Calu3 (cell line): ENCODE measurements around the gene APCS. TPM values are rescaled to one million over a fixed set of nuclear protein-coding genes. Genes with fewer than 3 reads are reported as not detected.

Experiments
- BruUV-seq: library from RNA; stranded (reverse); fragments of 400-500 nt; replicated peaks from 2 replicates; lab custom pipeline; 2021; lab: Mats Ljungman, UMichigan
- CTCF ChIA-PET: fragments of 300-600 bp; sonication (Branson Sonifier 250); formaldehyde crosslinking; loops from one replicate; lab custom pipeline; 2022; ENCODE audit warnings: antibody characterized with exemption; lab: Charles Lee
- DNase-seq: peaks from one replicate; pipeline ENCODE4 v3.0.0; 2022
- H3K27ac Mint-ChIP-seq: one replicate; pipeline ENCODE4 v1.8.0; 2022; ENCODE audit warnings: mixed read lengths; ENCODE audit not compliant: unreplicated experiment
- H3K27me3 Mint-ChIP-seq: one replicate; pipeline ENCODE4 v1.8.0; 2022; ENCODE audit warnings: mixed read lengths; ENCODE audit not compliant: unreplicated experiment
- H3K36me3 Mint-ChIP-seq: one replicate; pipeline ENCODE4 v1.8.0; 2022; ENCODE audit warnings: mild to moderate bottlenecking, moderate library complexity, mixed read lengths; ENCODE audit not compliant: insufficient read depth, unreplicated experiment
- H3K4me1 Mint-ChIP-seq: one replicate; pipeline ENCODE4 v1.8.0; 2022; ENCODE audit warnings: mild to moderate bottlenecking, low read depth, mixed read lengths; ENCODE audit not compliant: unreplicated experiment
- H3K4me3 Mint-ChIP-seq: one replicate; pipeline ENCODE4 v1.8.0; 2022; ENCODE audit warnings: mild to moderate bottlenecking, low read depth, moderate library complexity, mixed read lengths; ENCODE audit not compliant: unreplicated experiment
- H3K9me3 Mint-ChIP-seq: one replicate; pipeline ENCODE4 v1.8.0; 2022; ENCODE audit warnings: low read depth, mixed read lengths; ENCODE audit not compliant: unreplicated experiment
- CTCF ChIP-seq: fragments of 200-600 bp; IDR thresholded peaks from one replicate; pipeline ENCODE4 v1.8.0; 2022; ENCODE audit warnings: antibody characterized with exemption; ENCODE audit not compliant: unreplicated experiment
- intact Hi-C: fragments of 100-400 bp; cut with micrococcal nuclease; formaldehyde crosslinking; loops from one replicate; pipeline ENCODE4 v1.10.0; 2022; ENCODE audit not compliant: unreplicated experiment
- total RNA-seq: library from RNA; stranded (reverse); gene quantifications from 2 replicates; pipeline ENCODE4 v1.2.3, GENCODE V29; 2022

Gene APCS
- total RNA-seq, 1 experiment from 2014 or later, result 0.66 TPM

- peaks cover 20% of the 10 kb centered on the region for H3K4me1 Mint-ChIP-seq
- peak overlapping the region; percentile 48 for H3K27ac Mint-ChIP-seq
- peak; percentile 68 for DNase-seq
- no peaks in the 10 kb centered on the region for H3K36me3 Mint-ChIP-seq
- no TSS peak for BruUV-seq
- no peaks in the 10 kb centered on the region for H3K27me3 Mint-ChIP-seq
- CTCF ChIA-PET, result no interaction called here
- peak overlapping the region; percentile 11 for H3K4me3 Mint-ChIP-seq
- no peak for TF ChIP-seq CTCF
- H3K9me3 Mint-ChIP-seq, result peaks cover 2% of the 10 kb centered on the region
- intact Hi-C loops, result loop anchor here (2.0 to 5.0 kb wide), 2 partner anchors 24 to 40 kb away; no protein-coding TSS in a partner anchor
Observed at GRCh38 chr1:159556931-159557369, 30.7 kb upstream of the APCS start.

DNA sequence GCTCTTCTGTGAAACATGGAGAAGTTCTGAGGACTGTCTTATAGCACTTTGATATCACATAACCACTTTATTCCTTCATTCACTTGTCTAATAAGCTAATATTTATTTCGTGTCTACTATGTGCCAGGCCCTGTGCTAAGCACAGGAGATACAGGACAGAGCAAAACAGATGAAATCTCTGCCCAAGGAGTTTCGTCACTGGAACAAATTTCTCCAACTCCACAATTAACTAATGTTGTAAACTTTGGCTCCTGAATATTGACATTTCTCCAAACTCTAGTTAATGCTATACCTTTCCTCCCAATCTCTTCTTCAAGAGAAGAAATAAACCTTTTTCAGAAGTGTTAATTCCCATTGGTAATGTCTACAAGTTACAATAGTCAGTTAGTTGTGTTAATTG lies 27.0 kb upstream of the APCS start:
- no TSS peak for BruUV-seq

GRCh38 chr1:159561497-159561896 lies 26.1 kb upstream of the APCS start:
- CTCF ChIA-PET, result no interaction called here
- peaks cover 11% of the 10 kb centered on the region for H3K4me1 Mint-ChIP-seq
- intact Hi-C loops, result no loop called here
- no peaks in the 10 kb centered on the region for H3K36me3 Mint-ChIP-seq
- DNase-seq, result no peak
- H3K27ac Mint-ChIP-seq, result no peak overlapping the region
- H3K9me3 Mint-ChIP-seq, result peaks cover 4% of the 10 kb centered on the region
- no peaks in the 10 kb centered on the region for H3K27me3 Mint-ChIP-seq
- BruUV-seq, result no TSS peak
- no peak for TF ChIP-seq CTCF
- H3K4me3 Mint-ChIP-seq, result no peak overlapping the region

More for the DNA sequence above, 27.0 kb upstream of the APCS start:
- Mint-ChIP-seq H3K4me1 (peaks cover 14% of the 10 kb centered on the region), H3K4me3 (no peak overlapping the region), H3K27ac (no peak overlapping the region), H3K36me3 (no peaks in the 10 kb centered on the region), H3K27me3 (no peaks in the 10 kb centered on the region), H3K9me3 (peaks cover 3% of the 10 kb centered on the region)
- intact Hi-C loops, result no loop called here
- TF ChIP-seq CTCF, result no peak
- CTCF ChIA-PET, result no interaction called here
- no peak for DNase-seq

GRCh38 chr1:159562680-159563079 lies 24.9 kb upstream of the APCS start:
- no peak for TF ChIP-seq CTCF

More at GRCh38 chr1:159562680-159563079, 24.9 kb upstream of the APCS start:
- intact Hi-C loops, result no loop called here
- no TSS peak for BruUV-seq
- Mint-ChIP-seq H3K27me3 (no peaks in the 10 kb centered on the region), H3K36me3 (no peaks in the 10 kb centered on the region), H3K4me1 (no peaks in the 10 kb centered on the region), H3K4me3 (no peak overlapping the region), H3K9me3 (peaks cover 4% of the 10 kb centered on the region), H3K27ac (no peak overlapping the region)
- CTCF ChIA-PET, result no interaction called here
- no peak for DNase-seq
